Stimulated activated CD4-positive, alpha-beta T cell treated with anti-CD3 and anti-CD28 coated beads, TNF-alpha, amount 100 ng/mL, for 48 hours (primary cell): ENCODE data around the gene FALEC.

Source experiments
- DNase-seq, 3 donors: peaks; one replicate each; pipeline ENCODE4 v3.0.0-alpha.2; 2020; ENCODE audit warnings: low read depth in 3 of 3

The FALEC gene

DNA sequence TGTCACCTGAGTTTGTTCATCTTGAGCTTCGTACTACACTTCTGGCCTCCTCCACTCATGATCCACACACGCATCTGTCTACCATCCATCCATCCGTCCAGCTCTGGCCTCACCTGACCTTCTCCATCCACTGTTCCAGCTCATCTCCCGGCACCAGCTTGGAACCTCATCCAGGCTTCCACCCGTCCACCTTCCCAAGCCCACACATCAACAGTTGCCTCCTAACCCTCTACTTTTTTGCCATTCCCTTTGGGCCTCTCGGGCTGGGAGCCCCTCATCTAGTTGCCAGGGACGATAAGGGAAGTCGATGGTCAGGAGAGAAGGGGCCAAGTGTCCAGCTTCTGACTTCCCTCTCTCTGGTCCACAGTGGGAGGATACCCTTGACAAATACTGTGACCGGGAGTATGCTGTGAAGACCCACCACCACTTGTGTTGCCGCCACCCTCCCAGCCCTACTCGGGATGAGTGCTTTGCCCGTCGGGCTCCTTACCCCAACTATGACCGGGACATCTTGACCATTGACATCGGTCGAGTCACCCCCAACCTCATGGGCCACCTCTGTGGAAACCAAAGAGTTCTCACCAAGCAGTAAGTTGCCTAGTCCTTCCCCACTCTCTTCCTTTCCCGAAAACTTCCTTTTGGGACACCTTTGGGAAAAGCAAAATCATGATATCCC lies 3.4 kb upstream of the FALEC start:
- DNase-seq: no peak

DNA sequence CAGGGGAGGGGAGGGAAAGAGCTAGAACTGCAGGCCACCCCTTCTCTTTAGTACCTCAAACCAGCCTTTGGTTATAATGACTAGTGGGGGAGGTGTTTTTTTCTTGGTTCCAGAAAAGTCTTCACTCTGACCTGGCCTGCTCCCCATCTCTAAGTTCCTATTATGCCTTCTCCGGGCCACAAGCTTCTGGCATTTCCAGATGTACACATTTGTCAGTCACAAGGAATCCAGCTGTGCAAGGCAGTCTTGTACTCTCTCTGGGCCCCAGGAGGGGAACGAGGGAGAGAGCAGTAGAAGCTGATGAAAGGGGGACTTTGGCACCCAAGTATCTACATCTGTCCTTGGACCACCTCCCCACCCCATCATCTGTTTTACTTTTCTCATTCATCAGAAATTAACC lies 2.7 kb upstream of the FALEC start:
- no peak for DNase-seq

- DNase-seq: no peak
Measured at GRCh38 chr1:150513351-150513791, 2.2 kb upstream of the FALEC start.

- DNase-seq: no peak
Measured at GRCh38 chr1:150514260-150514659, 1.3 kb upstream of the FALEC start.

DNA sequence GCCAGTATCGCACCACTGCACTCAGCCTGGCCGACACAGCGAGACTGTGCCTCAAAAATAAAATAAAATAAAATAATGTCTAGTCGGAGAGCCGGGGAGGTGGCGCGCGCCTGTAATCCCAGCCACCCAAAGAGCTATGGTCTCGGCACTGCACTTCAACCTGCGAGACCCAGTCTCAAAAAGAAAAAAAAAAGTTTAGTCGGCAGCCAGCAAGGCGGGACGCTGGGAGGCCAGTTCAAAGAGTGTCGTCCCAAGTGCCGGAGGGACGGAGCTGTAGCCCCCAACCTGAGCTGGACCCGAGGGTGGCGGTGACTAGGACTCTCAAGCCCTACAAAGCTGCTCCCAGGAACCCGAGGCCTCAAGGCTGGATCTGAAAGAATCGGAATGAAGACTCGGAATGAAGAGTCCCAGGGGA lies 632 bp upstream of the FALEC start:
- DNase-seq: no peak

- DNase-seq: peak in 1 of 3 donors; percentile 11
Measured at GRCh38 chr1:150516050-150516591, 569 bp downstream of the FALEC start.

DNA sequence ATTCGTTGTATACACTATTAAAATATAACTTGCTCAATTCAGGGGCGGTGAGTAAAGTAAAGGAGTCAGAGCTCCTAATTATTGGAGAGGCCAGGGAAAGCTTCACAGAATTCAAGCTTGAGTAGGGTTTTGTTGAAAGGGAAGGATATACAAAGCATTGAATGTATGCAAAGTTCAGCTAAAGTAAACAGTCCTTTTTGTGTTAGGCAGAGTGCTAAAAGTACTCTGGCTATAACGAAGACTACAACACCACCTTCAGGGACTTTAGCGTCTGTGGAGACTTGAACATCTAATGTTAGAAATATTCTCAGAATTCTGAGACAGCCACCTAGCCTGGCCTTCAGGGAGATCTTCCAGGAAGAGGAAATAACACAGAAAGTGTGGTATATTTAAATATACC lies 1.1 kb downstream of the FALEC start:
- no peak for DNase-seq

DNA sequence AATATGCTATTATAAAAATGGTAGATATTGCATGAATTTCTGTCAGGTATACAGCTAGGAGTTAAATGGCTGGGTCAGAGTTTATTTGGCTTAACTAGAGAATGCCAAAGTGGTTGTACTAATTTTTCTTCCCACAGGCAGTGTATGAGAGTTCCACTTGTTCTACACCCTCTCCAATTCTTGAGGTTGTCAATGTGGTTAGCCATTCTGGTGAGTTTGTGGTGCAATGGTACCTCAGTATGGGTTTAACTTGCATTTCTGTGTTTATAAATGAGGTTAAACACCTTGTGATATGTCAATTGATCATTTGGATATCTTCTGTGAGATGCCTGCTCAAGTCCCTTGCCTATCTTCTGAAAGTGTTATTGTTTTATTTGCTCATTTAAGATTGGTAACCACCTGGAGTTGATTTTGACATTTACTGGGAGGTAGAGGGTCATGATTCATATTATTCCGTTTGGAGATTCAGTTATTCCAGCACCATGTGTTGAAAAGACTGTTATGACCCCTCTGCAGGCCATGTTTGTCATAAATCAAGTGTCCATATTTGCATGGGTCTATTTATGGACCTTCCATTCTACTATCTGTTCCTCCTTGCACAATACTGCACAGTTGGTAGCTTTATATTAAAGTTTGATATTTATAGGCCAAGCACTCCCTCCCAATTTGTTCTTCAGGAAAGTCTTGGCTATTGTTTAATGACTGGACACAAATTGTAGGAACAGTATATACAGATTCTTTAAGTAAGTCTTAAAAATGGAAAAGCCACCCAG lies 5.8 kb downstream of the FALEC start:
- no peak for DNase-seq

GRCh38 chr1:150525348-150525747 lies 9.8 kb downstream of the FALEC start:
- no peak for DNase-seq

DNA sequence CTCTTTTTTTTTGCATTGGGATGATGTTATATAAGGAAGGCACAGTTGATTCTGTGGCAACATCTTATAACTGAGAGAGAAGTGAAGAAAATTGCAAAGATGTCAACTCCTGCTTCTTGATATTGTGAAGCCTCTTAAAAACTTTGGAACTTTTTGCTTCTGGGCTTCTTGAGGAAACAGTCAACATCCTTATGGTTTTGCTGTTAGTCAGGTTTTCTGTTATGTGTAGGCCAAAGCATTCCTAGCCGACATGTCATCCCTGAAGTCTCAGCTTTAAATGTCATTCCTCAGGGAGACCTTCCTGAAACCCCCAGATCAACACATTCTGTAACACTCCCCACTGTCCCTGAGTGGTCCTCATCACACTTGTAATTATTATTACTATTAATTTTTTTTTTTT lies 12.6 kb downstream of the FALEC start:
- DNase-seq: no peak

DNA sequence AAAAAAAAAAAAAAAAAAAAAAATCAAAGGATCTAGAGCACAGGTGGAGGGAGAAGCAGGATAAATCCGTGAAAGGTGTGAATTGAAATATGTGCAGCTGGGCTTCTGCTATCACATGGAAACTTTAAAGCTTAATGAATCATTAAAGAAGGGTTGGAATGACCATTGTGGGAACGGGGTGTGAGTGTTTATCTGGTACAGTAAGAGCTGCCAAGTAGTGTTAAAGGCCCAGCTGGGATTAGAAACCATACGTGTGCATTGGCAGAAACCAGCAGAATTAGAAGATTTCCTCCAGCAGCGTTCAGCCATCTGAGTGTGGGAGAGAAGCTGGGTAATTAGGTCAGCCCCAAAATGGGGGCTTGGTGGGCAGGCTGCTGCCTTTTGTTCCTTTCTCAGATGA lies 13.5 kb downstream of the FALEC start:
- no peak for DNase-seq

DNA sequence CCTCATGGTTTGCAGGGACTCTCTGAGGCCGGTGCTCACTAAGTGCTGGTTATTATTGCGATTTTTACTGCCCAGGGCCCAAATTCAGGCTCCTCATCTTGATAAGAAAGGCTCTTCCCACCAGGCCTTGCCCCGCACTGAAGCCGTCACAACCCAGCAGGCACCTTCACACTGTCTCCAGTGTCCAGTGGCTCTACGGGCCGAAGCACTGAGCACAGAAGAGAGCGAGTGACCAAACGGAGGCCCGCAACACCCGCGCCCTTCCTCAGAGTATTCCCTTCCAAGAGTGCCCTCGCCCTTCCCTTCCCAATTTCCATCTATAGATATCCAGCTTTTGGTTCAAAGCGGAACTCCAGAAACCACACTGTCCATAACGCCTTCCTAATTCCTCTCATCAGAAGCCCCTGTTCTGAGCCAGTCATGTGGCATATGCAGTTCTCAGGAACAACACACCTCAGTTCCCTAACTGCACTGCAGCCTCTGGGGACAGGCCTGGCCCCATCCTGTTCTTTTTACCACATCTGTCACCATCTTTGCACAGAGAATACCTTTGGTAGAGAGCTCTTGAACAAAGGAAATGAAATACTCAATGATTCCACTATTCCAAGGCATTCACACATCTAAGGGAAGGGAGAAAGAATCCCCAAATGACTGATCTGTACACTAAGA lies 15.1 kb downstream of the FALEC start:
- DNase-seq: no peak

- no peak for DNase-seq
Measured at GRCh38 chr1:150532860-150533259, 17.3 kb downstream of the FALEC start.

GRCh38 chr1:150534002-150534401 lies 18.4 kb downstream of the FALEC start:
- DNase-seq: no peak

GRCh38 chr1:150535511-150536287 lies 20.1 kb downstream of the FALEC start:
- no peak for DNase-seq

DNA sequence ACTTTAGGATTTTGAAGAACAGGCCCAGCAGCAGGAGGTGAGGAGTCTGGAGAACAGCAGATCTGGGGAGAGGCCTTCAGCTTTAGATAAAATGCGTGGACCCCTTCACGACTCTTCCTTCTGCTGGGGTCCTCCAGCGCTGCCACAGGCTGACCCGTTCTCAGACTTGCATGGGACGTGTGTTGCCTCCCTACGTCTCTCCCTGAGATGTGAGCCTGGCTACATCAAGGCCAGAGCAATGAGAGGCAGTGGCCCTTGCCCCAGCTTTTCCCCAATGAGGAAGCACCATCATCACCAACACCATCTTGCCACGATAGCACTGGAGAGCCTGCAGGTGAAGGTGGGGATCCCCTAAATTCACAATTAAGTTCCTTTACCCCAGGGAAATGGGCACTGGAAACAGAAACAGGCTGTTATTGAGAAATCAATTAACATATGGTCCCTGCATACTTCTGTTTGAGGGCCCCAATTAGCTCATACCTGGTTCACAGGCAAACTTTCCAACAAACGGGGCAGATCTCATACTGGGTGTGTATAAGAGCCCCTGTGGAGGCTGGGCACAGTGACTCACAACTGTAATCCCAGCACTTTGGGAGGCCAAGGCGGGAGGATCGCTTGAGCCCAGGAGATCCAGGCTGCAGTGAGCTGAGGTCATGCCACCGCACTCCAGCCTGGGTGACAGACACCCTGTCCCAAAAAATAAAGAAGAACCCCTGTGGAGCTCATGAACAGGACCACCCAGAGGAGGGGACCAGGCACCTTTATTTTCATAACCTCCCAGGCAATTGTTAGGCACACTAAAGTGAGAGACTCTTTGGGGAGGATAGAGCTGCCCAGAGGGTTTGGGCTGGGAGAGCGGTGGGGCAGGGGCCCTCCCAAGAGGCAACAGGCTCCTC lies 21.5 kb downstream of the FALEC start:
- DNase-seq: no peak

DNA sequence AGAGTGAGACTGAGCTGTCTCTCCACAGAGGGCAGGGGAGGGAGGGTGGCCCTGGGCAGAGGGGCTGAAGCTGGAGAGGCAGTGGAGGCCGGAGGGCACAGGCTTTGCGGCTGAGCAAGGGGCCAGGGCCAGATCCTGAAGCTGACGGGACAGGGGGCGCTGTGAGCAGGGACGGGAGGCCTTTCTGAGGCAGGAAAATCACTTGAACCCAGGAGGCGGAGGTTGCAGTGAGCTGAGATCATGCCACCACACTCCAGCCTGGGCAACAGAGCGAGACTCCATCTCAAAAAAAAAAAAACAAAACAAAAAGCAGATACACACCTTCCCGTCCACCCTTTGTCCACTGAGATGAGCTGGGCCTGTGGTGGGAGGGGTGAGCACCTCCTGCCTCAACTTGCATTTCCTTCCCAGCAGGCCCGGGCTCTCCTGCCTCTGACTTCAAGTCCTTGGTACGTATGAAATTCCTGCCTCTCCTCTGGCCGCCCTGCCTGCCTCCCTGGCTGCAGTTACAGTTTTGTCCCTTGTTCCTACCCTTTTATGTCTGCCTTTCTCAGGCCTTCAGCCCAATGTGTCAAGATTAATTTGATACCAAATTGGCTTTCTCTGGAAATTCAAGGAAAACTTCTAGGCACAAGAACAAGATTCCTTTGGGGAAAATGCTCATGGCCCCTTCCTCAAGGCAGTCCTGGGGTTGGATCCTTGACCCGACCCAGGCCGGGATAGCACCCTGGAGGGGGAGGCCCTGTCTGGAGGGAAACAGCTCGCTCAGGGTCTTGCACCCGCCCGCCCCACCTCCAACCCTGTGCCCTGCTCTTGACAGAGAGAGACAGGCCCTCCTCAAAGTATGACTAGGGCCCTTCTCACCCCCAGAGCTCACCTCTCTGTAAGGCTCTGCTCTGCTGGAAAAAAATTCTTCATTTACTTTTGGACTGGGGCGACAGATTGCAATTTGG lies 22.5 kb downstream of the FALEC start:
- no peak for DNase-seq

DNA sequence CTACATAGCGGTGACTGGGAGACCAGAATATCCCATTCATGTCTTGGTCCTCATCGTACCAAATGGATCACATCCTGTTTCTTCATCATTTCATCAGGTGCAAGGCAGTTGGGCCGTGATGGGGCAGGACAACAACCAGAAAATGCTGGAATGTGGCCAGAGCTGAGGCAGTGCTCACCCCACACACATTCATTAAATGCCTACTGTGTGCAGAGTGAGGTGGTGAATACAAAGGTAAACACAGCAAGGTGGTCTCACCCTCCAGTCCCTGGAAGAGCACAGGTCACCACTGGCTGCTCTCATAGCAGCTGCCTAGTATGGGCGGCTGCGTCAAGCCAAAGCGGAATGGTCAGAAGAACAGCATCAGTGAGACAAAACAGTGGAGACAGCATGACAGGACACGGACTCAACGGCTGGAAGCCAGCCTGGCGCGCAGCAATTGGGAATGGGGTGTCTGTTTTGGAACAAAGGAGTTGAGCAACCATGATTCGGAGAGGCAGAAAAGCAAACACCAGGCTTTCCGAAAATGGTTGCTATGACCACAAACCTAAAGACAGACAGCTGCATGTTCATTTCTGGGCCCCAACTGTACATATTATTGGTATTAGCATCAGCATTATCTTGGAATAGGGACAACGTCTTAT lies 28.1 kb downstream of the FALEC start:
- no peak for DNase-seq

- no peak for DNase-seq
Measured at GRCh38 chr1:150544204-150544603, 28.7 kb downstream of the FALEC start.
